DND-41 (cell line): ENCODE results near the gene DVL2.

Experiments used
- CTCF ChIP-seq: IDR thresholded peaks from 2 replicates; pipeline ENCODE4 v1.5.1; 2012; ENCODE audit warnings: borderline replicate concordance, low read length, moderate library complexity, mild to moderate bottlenecking; ENCODE audit not compliant: poor library complexity, severe bottlenecking; ENCODE audit errors: extremely low read depth
- EZH2 ChIP-seq: IDR thresholded peaks from 3 replicates; pipeline ENCODE4 v1.6.1; 2012; ENCODE audit warnings: borderline replicate concordance, low read depth, mild to moderate bottlenecking, moderate library complexity, low read length, inconsistent platforms; ENCODE audit not compliant: severe bottlenecking

- TF ChIP-seq EZH2 (no peak), CTCF (no peak)
Observed at GRCh38 chr17:7208027-7208571, 26.2 kb downstream of the DVL2 start.
